OCI-LY7 (cell line): Measurements from ENCODE around the gene ESR2.

ENCODE experiments used
- CTCF ChIP-seq: fragments of 200-600 bp; sonication (generic); conservative IDR thresholded peaks from 2 replicates; pipeline ENCODE4 v1.5.1; 2014; ENCODE audit warnings: mild to moderate bottlenecking, antibody characterized with exemption, low read length, moderate library complexity, mixed read lengths
- EZH2phosphoT487 ChIP-seq: fragments of 200-600 bp; sonication (generic); IDR thresholded peaks from 2 replicates; pipeline ENCODE4 v1.6.1; 2018; ENCODE audit warnings: low read depth, borderline replicate concordance, mild to moderate bottlenecking, mixed run types, antibody characterized with exemption, low read length, moderate library complexity, mixed read lengths

- TF ChIP-seq CTCF (no peak), EZH2phosphoT487 (no peak)
Observed at GRCh38 chr14:64225151-64225757, 68.9 kb downstream of the ESR2 start.
